Epithelial cell of esophagus (primary cell): ENCODE measurements around the gene RAB40C.

Experiments used
- DNase-seq: peaks from one replicate; pipeline ENCODE4 v3.0.0; 2010; ENCODE audit warnings: low read depth
- H3K4me3 ChIP-seq: 2 replicates; pipeline ENCODE4 v1.5.1; 2011; ENCODE audit warnings: mild to moderate bottlenecking, low read length, control low read depth
- CTCF ChIP-seq: IDR thresholded peaks from 2 replicates; pipeline ENCODE4 v1.5.1; 2011; ENCODE audit warnings: low read depth, mild to moderate bottlenecking, low read length, control low read depth, inconsistent platforms; ENCODE audit not compliant: insufficient read depth; ENCODE audit errors: missing control alignments

The RAB40C gene

GRCh38 chr16:641326-642188 lies 51.7 kb downstream of the RAB40C start, which contains the start of gene MCRIP2:
MCRIP2 (plus strand) TSS chr16:641828; CDS start chr16:641992, 164 bp downstream.
- TF ChIP-seq CTCF, result no peak
- peak; percentile 70 for DNase-seq
- peak within 1 kb of the TSS; percentile 57 for H3K4me3 ChIP-seq

- peak overlapping the region; percentile 57 for H3K4me3 ChIP-seq
- TF ChIP-seq CTCF, result no peak
- DNase-seq, result no peak
Measured at GRCh38 chr16:642189-643049, 52.6 kb downstream of the RAB40C start.

GRCh38 chr16:643050-643368 lies 53.1 kb downstream of the RAB40C start:
- DNase-seq, result no peak
- peak overlapping the region; percentile 57 for H3K4me3 ChIP-seq
- no peak for TF ChIP-seq CTCF

- no peak for TF ChIP-seq CTCF
- H3K4me3 ChIP-seq, result no peak overlapping the region
- no peak for DNase-seq
Measured at GRCh38 chr16:644556-644955, 54.7 kb downstream of the RAB40C start.

- TF ChIP-seq CTCF, result no peak
- no peak overlapping the region for H3K4me3 ChIP-seq
- no peak for DNase-seq
Measured at GRCh38 chr16:645852-646678, 56.2 kb downstream of the RAB40C start.

- TF ChIP-seq CTCF, result no peak
- H3K4me3 ChIP-seq, result no peak overlapping the region
- no peak for DNase-seq
Measured at GRCh38 chr16:646679-647172, 56.9 kb downstream of the RAB40C start.
